GM18508 (cell line): Measurements from ENCODE around the gene SNF8.

Experiments used
- ATAC-seq: cut with Tn5 transposase; IDR thresholded peaks from one replicate; pipeline ENCODE4 v1.9.1; 2021; ENCODE audit warnings: moderate number of reproducible peaks; ENCODE audit not compliant: insufficient read depth, unreplicated experiment

SNF8 gene

DNA sequence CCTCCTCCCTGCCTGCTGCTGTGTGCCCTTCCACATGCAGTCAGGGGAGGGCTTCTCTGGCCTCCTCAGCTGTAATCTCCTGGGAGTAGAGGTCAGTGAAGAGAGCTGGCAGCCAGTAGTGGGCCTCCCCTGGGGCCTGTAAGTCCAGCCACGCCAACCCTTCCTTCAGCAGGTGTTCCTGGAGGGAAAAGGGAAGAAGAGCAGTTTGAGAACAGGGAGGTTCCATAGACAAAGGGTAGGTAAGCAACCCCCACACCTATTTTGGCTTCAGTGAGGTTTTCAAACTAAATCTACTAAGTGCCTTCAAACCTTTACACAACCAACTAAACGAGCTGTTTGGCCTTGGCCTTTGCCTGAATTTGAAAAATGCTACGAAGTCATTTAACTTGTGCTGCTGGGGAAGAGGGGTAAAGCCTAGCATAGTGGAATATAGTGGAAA lies 14.2 kb downstream of the SNF8 start:
- no peak for ATAC-seq

DNA sequence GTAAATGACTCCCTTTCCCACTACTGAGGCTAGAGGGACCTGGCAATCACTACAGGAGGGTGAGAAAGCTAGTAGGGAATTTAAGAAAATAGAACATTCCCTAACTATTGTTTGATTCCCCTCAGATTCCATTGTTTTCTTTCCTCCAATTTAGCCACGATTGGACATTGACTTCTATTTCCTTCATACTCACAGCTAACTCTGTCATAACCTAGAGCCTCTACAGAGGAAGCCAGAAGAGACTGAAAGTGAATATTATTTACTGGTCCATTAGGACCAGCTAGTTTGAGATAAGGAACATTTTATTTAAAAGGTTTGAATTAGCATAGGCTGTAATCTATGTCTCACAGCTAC lies 14.9 kb downstream of the SNF8 start:
- no peak for ATAC-seq

DNA sequence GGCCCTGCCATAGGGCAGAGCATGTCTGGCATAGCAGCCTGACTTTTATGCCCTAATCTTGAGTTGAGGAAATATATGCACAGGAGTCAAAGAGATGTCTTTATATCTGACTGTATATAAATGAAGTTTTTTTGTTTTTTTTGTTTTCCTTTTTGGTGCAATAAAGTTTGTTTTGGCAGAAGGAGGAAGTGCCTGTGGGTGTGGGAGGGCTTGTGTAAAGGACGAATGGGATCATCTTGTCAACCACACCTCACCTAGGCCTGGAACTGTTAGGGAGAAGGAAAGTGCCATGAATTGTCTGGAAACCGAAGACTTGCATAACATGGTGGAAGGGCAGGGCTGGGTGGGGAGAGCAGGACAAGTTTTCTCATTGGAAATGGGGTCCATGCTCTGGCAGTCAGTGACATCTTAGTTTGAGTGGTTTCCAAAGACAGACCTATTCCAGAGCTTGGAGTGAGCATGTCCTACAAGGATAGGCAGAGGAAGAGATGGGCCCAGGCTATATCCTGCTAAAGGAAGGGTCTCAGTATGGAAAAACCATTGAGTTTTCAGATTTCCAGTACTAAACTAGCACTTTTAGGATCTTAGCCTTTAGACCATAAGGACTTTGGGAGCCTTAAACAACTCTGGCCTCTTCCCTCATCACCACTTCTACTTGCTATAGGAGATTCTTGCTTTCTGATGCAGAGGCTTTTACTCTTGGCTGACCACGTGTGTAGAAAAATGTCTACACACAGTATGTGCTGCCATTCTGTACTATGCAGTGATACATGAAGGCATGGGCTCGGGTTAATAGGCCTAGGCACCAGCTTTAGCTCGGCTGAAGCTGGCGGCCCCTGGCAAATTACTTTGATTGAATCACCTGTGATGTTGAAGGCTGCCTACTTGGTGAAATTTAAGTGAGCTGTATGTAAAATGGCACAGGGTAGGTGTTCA lies 15.5 kb downstream of the SNF8 start:
- no peak for ATAC-seq

DNA sequence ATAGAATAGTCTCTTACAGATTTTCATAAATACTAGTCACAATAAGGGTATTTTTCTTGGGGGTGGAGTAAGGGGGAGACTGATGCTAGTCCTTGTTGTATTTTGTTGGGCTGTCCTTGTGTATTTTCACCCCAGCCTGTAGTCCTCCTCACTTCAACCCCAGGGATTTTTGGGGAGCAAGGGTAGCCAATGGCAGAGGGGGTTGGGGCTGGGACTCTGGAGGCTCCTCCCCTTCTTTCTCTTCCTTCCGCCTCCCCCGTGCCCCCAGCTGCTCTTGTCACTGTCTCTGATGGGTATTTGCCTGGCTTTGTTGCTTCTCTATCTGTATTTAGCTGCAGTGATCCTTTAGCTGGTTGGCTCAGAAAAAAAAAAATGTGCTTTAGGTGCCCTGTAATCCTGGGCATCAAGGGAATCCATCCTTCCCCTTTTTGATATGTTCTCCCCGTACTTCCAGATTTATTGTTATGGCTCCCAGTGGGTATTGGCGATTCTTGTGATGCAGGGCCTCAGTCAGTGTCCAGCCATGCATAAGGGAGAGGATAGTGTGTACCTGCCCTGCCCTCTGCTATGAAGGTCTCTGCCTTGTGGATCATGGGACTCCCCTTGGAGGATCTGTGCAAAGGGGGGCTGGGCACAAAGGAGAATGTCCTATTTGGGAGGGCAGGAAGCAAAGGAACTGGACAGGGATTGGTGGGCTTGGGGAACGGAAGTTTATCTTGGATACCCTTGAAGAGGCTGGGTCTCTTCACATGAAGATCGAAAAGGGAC lies 16.5 kb downstream of the SNF8 start:
- no peak for ATAC-seq

DNA sequence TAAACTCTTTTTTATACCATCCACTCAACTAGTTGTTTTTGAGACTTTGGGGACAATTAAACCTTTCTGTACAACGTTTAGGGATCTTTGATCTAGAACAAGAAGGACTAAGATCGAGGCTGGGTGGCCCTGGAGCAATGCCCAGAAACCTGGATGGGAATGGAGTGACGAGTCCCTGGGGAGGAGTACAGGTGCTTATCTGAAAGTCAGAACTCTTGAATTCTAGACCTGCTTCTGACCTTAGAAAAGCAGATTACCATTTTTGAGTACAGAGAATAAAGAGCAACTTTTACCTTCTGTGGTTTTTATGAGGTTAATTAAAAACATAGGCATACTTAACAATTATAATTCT lies 18.7 kb downstream of the SNF8 start:
- ATAC-seq = no peak

DNA sequence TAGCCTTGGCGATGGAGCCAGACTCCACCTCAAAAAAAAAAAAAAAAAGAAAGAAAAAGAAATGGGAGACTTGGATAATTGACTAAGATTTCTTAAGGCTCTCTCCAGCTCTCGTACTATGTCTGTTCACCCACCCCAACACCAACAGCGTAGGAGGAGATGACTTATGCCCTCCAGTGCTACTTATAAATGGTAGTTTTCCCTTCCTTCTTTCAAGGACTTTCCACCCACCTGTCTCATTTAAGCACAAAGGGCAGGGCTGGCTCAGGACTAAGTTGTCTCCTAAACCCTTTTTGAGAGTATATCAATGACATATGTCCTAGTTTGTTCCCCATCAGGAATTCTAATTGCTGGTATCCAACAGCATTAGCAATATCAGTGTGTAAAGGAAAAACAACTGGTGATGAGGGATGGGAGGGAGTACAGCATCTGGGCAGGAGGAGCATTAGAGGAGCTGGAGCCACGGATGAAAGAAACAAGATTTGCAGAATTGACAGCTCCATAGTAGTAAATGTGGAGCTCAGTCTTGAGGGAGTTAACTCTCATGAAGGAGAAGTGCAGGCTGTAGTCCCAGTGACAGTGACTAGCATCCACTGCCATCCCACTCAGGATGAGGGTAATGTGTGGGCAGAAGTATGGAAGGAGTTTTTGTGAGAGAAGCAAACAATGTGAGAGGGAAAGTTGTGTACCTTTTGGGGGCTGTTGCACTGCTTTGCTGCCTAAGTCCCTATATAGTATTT lies 19.2 kb downstream of the SNF8 start:
- no peak for ATAC-seq

DNA sequence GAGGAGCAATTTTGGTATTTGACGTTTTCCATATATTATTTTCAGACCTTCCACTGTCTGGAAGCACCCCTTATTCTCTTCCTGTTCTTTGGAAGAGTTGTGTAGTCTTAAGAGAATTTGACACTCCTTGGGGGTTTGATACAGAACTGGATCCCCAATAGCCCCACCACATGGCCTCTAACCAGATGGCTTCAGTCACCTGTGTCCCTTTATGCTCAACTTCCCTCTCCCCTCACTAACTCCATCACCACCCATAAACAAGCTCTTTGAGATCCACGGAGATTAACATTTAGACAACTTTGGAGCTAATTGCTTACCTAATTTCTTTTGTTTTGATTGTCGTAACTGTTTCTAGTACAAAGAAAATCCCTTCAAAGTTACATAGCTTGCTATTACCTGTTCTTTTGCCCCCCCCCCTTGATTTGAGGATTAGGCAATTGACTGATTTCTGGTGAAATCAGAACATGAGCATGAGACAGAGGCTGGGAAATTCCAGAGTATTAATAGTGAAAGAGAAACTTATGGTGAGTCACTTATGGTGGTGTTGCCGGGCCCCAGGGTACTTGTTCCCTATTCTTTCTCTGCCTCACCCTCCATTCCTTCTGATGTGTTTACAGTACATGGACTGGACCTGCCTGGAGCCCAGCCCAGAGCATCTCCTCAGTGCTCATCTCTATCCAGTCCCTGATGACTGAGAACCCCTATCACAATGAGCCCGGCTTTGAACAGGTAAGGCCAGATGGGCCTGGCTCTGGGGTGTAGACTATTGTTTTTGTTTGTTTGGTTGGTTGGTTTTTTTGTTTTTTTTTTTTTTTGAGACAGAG lies 29.0 kb downstream of the SNF8 start:
- ATAC-seq = no peak

DNA sequence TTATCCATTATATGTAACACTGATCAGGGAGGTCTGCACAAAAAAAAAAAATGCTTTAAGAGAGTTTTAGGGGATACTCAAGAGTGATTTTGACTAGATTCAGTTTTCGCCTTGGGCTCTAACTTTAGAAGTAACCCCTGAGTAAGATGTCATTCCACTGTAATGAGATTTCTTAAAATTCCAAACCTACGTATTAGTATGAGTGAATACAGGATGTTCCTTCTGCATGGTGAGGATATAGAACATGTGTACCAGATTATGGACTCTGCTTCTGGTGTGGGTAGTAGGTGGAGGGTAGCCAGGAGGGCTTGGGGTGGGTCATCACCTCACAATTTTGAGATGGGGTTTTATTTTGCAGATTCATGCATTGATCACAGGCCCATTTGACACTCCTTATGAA lies 32.2 kb downstream of the SNF8 start:
- no peak for ATAC-seq

DNA sequence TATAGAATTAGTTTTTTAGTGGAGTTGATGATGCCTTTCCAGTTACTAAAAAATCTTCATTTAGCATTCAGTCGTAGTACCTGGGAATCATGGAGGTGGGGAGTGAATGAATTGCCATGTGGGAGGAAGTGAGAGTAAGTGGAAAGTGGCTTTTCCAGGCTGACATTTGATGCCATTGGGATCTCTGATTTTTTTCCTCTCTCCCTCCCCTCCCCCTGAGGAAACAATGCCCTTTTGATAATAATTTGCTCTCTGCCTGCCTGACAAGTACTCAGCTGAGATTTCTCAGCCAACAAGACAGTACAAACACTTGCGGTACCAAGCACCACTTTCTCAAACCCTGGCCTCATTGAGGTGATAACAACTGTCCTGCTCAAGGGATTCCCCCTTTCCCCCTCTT lies 34.3 kb downstream of the SNF8 start:
- ATAC-seq = no peak

DNA sequence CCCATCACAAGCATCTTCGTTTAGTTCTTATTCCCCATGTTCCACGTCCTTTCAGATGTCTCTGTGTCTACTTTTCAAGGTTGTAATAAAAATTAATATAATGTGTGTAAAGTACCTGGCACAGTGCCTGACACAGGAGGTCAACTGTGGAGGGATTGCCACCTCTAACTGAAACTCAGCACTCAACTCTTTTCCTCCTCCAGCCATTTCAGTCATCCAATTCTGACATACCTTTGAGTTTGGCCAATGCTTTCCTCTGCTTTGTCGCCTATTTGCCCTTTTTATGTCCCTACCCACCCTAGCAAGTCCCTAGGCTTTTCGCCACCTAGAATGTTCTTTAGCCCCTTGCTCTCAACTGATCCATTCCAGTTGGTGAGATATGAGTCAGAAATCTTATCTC lies 34.9 kb downstream of the SNF8 start:
- ATAC-seq = no peak

DNA sequence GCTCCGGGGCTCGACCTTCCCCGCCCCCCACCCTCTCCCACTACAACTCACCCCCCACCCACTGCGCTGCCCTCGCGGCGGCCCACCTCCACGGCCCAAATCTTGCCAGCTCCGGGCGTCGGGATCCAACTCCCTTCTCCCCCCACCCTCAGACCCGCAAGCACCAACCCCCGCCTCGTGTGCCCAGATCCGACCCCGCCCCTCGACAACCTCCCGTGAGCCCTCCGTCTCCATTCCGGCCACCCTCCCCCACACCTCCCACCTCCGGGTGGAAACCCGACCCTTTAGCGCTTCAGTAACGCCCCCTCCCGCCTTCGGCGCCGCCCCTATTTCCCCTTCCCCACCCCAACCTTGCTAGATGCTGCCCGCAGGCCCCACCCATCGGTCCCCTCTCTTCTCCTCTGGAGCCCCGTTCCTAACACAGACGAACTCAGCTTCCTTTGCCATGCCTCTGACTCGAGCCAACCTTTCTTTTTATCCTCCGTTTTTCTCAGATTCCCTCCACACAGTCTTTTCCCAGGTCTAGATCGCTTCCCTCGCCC lies 35.7 kb downstream of the SNF8 start:
- ATAC-seq = no peak

DNA sequence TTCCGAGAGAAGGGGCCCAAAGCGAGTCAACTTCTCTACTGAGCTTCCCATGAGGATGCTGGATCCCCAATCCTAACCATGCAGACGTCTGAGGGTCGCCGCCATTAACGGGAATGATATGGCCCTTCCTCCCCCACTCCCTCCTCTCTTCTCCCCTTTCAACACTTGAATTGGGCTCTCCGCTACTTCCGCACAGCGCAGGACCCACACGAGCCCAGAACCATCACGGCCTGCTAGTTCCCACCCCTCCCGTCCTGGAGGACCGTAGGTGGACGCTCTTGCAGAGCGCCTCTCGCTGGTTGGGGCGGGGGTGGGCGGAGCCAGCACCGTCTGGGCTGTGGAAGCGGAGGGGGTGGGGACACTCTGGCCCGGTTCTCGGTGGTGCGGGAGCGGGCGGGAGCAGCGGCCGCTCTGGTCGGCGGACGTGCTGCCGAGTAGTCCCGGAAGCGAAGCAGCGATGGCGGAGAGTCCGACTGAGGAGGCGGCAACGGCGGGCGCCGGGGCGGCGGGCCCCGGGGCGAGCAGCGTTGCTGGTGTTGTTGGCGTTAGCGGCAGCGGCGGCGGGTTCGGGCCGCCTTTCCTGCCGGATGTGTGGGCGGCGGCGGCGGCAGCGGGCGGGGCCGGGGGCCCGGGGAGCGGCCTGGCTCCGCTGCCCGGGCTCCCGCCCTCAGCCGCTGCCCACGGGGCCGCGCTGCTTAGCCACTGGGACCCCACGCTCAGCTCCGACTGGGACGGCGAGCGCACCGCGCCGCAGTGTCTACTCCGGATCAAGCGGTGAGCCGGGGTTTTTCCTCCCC lies 36.4 kb downstream of the SNF8 start, which contains the start of gene UBE2Z:
Gene UBE2Z (plus strand): TSS at position 361 of the 797 bp plus-strand sequence. CDS start 97 bp downstream, at position 458.
- peak; percentile 35 for ATAC-seq

DNA sequence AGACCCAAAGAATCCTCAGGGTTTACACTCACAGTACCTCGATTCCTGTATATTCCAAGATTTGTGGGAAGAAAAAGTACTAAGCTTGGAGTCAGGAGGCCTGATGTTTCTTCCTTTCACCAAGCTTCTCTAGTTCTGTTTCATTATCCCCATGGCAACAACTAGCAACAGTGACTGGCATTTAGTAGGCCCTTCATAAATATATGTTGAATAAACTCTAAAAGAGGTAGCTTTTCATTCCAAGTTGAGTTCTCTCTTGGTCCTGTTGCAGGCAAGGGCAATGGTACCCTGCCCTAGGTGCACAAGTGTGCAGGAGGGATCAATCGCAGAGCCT lies 37.0 kb downstream of the SNF8 start:
- ATAC-seq = no peak

DNA sequence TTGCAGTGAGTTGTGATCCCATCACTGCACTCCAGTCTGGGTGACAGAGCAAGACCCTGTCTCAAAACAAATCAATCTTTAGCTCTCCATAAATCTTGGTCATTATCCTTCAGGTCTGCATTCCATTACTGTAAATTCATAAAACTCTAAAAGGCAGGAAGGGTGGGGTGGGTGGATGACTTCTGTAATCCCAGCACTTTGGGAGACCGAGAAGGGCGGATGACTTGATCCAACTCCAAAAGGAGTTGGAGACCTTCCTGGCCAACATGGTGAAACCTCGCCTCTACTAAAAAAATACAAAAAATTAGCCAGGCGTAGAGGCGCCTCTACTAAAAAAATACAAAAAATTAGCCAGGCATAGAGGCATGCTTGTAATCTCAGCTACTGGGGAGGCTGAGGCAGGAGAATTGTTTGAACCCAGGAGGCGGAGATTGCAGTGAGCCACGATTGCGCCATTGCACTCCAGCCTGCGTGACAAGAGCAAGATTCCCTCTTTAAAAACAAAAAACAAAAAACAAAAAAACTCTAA lies 38.6 kb downstream of the SNF8 start:
- no peak for ATAC-seq

DNA sequence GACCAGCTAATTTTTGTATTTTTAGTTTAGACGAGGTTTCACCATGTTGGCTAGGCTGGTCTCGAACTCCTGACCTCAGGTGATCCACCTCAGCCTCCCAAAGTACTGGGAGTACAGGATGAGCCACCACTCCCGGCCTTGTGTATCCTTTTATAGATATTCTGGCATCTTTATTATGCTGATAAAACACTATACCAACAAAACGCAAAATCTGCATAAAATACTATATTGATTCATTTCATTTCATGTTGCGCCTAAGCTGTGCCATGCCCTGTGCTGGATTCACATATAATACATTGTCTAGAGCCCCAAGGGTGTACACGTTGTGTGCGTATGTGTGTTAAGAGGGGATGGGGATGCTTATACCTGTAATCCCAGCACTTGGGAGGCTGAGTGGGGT lies 40.2 kb downstream of the SNF8 start:
- no peak for ATAC-seq

DNA sequence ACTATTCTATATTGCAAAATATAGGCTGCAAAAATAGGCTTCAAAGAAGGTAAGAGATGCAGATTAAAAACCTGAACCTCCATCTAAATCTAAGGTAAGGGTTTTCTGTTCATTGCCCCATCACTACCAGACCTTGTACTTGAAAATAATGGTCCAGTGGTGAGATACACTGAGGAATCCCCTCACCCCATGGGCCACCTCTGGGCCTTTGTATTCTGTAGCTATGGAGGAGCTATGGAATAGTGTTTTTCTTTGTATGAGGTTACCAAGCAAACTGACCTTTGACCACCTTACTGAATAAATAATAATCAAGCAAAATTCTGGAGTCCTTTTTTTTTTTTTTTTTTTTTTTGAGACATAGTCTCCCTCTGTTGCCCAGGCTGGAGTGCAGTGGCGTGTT lies 41.2 kb downstream of the SNF8 start:
- ATAC-seq = no peak

DNA sequence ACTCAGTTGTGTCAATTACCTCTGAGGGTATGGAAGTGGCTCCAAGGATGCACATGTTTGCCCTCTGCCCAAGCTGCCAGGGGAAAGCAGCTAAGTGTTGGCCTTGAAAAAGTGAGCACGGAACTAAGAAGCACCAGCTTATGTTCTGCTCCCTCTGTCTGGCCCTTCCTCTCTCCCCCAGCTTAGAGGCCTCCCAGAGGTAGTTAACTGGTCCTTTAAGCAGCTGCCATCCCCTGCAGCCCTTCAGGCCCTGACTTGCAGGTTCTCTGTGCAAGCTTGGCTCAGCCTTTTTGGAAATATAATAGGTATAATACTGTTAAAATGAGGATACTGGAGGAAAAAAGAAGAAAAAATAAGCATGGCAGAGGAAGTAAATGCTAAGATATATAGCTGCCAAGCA lies 43.4 kb downstream of the SNF8 start:
- no peak for ATAC-seq

DNA sequence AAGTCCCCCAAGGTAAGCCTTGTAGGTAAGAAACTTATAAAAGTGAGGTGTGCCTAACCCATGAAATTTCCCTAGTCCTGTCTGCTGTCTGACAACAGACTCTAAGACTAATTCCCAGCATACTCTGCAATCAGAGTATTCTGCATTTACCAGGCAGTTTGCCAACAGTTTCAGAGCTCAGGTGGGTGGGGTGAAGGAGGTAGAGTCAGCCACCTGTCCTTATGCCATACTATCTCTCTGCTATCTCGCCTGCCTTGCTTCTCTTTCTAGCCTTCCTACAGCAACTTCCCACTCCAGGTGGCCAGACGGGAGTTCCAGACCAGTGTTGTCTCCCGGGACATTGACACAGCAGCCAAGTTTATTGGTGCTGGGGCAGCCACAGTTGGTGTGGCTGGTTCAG lies 49.8 kb downstream of the SNF8 start:
- no peak for ATAC-seq
